MM.1S (cell line): ENCODE results near the gene CDK12.

Experiments
- DNase-seq: peaks from one replicate; pipeline ENCODE4 v3.0.0-alpha.2; 2015
- H2AFZ ChIP-seq: fragments of 300-600 bp; sonication (generic); 2 replicates; pipeline ENCODE4 v1.6.0; 2016; ENCODE audit warnings: antibody characterized with exemption, low read length
- H3F3A ChIP-seq: fragments of 300-600 bp; sonication (generic); 2 replicates; pipeline ENCODE4 v1.6.1; 2016; ENCODE audit warnings: mild to moderate bottlenecking, antibody characterized with exemption, low read length, moderate library complexity, mixed read lengths; ENCODE audit not compliant: insufficient read depth
- H3K27ac ChIP-seq: fragments of 300-600 bp; sonication (generic); 2 replicates; pipeline ENCODE4 v1.5.1; 2016; ENCODE audit warnings: mild to moderate bottlenecking, low read length
- H3K27me3 ChIP-seq: fragments of 300-600 bp; sonication (generic); replicated peaks from 2 replicates; pipeline ENCODE4 v1.6.0; 2016; ENCODE audit warnings: low read length; ENCODE audit not compliant: insufficient read depth
- H3K36me3 ChIP-seq: fragments of 300-600 bp; sonication (generic); replicated peaks from 2 replicates; pipeline ENCODE4 v1.6.1; 2016; ENCODE audit warnings: mild to moderate bottlenecking, low read length, mixed read lengths; ENCODE audit not compliant: insufficient read depth
- H3K4me1 ChIP-seq: fragments of 300-600 bp; sonication (generic); 2 replicates; pipeline ENCODE4 v1.6.1; 2016; ENCODE audit warnings: low read length, mixed read lengths
- H3K4me2 ChIP-seq: fragments of 300-600 bp; sonication (generic); 2 replicates; pipeline ENCODE4 v1.6.0; 2016; ENCODE audit warnings: low read depth, low read length
- H3K4me3 ChIP-seq: fragments of 300-600 bp; sonication (generic); 2 replicates; pipeline ENCODE4 v1.5.1; 2016; ENCODE audit warnings: low read length, mixed read lengths
- H3K79me2 ChIP-seq: fragments of 300-600 bp; sonication (generic); 2 replicates; pipeline ENCODE4 v1.6.1; 2016; ENCODE audit warnings: mixed run types, low read length, mixed read lengths
- H3K9ac ChIP-seq: fragments of 300-600 bp; sonication (generic); 2 replicates; pipeline ENCODE4 v1.6.1; 2016; ENCODE audit warnings: low read length, mixed read lengths
- H3K9me2 ChIP-seq: fragments of 300-600 bp; sonication (generic); replicated peaks from 2 replicates; pipeline ENCODE4 v1.6.1; 2016; ENCODE audit warnings: mild to moderate bottlenecking, low read length, mixed read lengths; ENCODE audit not compliant: insufficient read depth
- H3K9me3 ChIP-seq: fragments of 300-600 bp; sonication (generic); replicated peaks from 2 replicates; pipeline ENCODE4 v1.6.1; 2016; ENCODE audit warnings: mild to moderate bottlenecking, low read length, mixed read lengths; ENCODE audit not compliant: insufficient read depth
- H4K20me1 ChIP-seq: fragments of 300-600 bp; sonication (generic); 2 replicates; pipeline ENCODE4 v1.6.1; 2016; ENCODE audit warnings: mild to moderate bottlenecking, low read length, moderate library complexity, mixed read lengths; ENCODE audit not compliant: insufficient read depth
- EZH2 ChIP-seq: fragments of 300-600 bp; sonication (generic); optimal IDR thresholded peaks from 2 replicates; pipeline ENCODE3; 2017; ENCODE audit warnings: low read depth, mild to moderate bottlenecking, antibody characterized with exemption, low read length, mixed read lengths
- EZH2phosphoT487 ChIP-seq: fragments of 300-600 bp; sonication (generic); IDR thresholded peaks from 2 replicates; pipeline ENCODE4 v1.6.1; 2018; ENCODE audit warnings: antibody characterized with exemption, low read length
- TF ChIP-seq, protein P1 (sequence below): fragments of 300-600 bp; sonication (generic); IDR thresholded peaks from 2 replicates; pipeline ENCODE4 v1.5.1; 2016; ENCODE audit warnings: antibody characterized with exemption, low read length, mixed read lengths

The CDK12 gene

DNA sequence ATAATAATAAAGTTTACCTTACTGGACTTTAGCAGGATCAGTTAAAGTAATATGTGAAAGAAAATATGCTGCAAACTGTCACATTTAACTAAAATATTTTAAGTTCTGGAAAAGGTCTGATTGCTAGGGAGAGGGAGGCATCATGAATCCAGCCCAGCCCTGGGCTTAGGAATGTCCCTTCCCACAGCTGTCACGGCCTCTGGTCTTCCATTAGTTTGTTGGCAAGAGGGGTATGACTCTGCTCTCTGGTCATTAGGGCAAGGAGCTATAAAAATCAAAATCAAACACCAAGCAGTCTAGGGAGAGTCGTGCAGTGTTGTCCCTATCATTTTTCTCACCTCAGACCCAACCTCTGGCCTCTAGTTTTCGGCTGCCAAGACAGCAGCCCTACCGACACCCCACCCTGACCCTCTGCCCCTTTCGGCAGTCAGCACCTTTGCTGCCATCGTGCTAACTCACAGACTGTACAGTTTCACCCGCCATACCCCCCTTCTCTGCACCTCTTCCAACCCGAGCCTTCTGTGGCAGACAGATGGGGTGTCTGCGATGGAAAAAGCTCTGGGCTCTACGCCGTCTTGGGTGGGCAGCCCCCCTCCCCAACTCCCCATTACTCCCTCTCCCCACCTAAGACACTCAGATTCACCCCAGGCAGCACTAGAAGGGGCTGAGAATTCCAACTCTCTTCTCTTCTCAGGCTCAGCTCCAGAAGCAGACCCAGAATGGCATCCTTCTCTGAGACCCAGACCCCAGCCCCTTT, 105.0 kb downstream of the CDK12 start:
- Histone ChIP-seq H3K4me1 (no peaks in the 10 kb centered on the region), H3K9me2 (no peaks in the 10 kb centered on the region), H3K4me3 (no peak overlapping the region), H3K27me3 (no peaks in the 10 kb centered on the region), H2AFZ (no peak overlapping the region), H3K4me2 (no peak overlapping the region), H3K9ac (no peak overlapping the region), H3K79me2 (no peaks in the 10 kb centered on the region), H4K20me1 (no peaks in the 10 kb centered on the region), H3K36me3 (no peaks in the 10 kb centered on the region), H3K27ac (no peak overlapping the region), H3F3A (no peaks in the 10 kb centered on the region), H3K9me3 (no peaks in the 10 kb centered on the region)
- TF ChIP-seq, protein P1, sequence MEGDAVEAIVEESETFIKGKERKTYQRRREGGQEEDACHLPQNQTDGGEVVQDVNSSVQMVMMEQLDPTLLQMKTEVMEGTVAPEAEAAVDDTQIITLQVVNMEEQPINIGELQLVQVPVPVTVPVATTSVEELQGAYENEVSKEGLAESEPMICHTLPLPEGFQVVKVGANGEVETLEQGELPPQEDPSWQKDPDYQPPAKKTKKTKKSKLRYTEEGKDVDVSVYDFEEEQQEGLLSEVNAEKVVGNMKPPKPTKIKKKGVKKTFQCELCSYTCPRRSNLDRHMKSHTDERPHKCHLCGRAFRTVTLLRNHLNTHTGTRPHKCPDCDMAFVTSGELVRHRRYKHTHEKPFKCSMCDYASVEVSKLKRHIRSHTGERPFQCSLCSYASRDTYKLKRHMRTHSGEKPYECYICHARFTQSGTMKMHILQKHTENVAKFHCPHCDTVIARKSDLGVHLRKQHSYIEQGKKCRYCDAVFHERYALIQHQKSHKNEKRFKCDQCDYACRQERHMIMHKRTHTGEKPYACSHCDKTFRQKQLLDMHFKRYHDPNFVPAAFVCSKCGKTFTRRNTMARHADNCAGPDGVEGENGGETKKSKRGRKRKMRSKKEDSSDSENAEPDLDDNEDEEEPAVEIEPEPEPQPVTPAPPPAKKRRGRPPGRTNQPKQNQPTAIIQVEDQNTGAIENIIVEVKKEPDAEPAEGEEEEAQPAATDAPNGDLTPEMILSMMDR = no peak
- TF ChIP-seq EZH2phosphoT487 = no peak
- no peak for TF ChIP-seq EZH2
- no peak for DNase-seq

DNA sequence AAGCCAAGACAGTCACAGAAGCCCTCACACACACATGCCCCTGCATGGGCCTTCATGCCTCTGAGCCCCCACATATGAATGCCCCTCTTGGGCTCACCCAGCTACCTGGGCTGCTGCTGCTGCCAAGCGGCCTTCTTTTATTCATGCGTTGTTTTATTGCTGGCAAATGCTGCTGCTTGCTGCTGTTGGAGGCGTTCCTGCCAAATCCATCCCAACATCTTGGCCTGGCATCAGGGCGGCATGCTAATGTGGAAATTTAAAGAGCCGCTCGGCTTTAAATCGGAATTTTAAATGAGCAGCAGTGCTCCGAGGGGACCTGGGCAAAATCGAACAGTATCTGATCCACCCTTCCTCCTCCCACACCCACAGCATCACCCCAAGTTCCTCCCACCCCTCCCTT, 107.4 kb downstream of the CDK12 start:
- Histone ChIP-seq H3K9me3 (no peaks in the 10 kb centered on the region), H3K4me1 (no peaks in the 10 kb centered on the region), H3K79me2 (no peaks in the 10 kb centered on the region), H3K9ac (no peak overlapping the region), H3F3A (no peaks in the 10 kb centered on the region), H3K4me3 (no peak overlapping the region), H2AFZ (no peak overlapping the region), H3K4me2 (no peak overlapping the region), H4K20me1 (no peaks in the 10 kb centered on the region), H3K9me2 (no peaks in the 10 kb centered on the region), H3K36me3 (no peaks in the 10 kb centered on the region), H3K27me3 (no peaks in the 10 kb centered on the region), H3K27ac (no peak overlapping the region)
- TF ChIP-seq EZH2 (no peak), EZH2phosphoT487 (no peak)
- TF ChIP-seq, protein P1 = no peak
- DNase-seq = no peak

DNA sequence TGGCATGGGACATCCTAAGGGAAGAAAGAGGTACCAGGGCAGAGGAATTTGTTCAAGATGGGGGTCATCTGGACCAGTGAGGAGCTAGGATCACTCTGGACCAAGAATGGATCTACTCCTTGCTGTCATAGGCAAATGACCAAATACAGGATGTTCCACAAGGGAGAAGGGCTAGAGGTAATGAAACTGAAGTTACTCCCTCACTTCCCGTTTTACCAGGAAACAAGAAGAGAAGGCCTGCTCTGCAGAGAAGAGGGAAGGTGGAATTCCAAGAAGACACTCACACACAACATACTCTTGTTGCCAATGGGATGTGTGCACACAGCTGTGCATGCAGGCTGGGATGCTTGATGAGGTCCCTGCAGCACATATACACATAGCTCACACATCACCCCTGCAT, 107.8 kb downstream of the CDK12 start:
- no peaks in the 10 kb centered on the region for H3F3A ChIP-seq
- no peak for DNase-seq
- H3K79me2 ChIP-seq = no peaks in the 10 kb centered on the region
- H4K20me1 ChIP-seq = no peaks in the 10 kb centered on the region
- no peaks in the 10 kb centered on the region for H3K27me3 ChIP-seq
- no peaks in the 10 kb centered on the region for H3K9me3 ChIP-seq
- H2AFZ ChIP-seq = no peak overlapping the region
- H3K36me3 ChIP-seq = no peaks in the 10 kb centered on the region
- no peak overlapping the region for H3K9ac ChIP-seq
- H3K9me2 ChIP-seq = no peaks in the 10 kb centered on the region
- H3K27ac ChIP-seq = no peak overlapping the region
- H3K4me2 ChIP-seq = no peak overlapping the region
- TF ChIP-seq, protein P1 = no peak
- no peak for TF ChIP-seq EZH2
- TF ChIP-seq EZH2phosphoT487 = no peak
- H3K4me1 ChIP-seq = no peaks in the 10 kb centered on the region
- no peak overlapping the region for H3K4me3 ChIP-seq
